HG03139 (cell line): ENCODE data around the gene MITD1.
"Not testable (repeated sequence)": the region's sequence is repeated elsewhere in the genome, so short reads cannot be mapped to it uniquely, and the experiment has no call there.

Experiments
- ATAC-seq: cut with Tn5 transposase; IDR thresholded peaks from one replicate; pipeline ENCODE4 v1.9.1; 2021; ENCODE audit not compliant: unreplicated experiment

MITD1 gene

GRCh38 chr2:99154643-99155536 is 26.0 kb downstream of the MITD1 start, which contains the start of the genes LIPT1 and TSGA10:
Gene LIPT1, plus strand, starts transcription at chr2:99154967. Its CDS starts 6,991 bp downstream, at chr2:99161958.
Gene TSGA10, minus strand, starts transcription at chr2:99154942. Its CDS starts 45,503 bp downstream, at chr2:99109439.
- ATAC-seq, result peak; percentile 96

- ATAC-seq, result no peak
These were observed 26.8 kb downstream of the MITD1 start for GRCh38 chr2:99153921-99154604.

GRCh38 chr2:99152199-99152895 is 28.5 kb downstream of the MITD1 start:
- no peak for ATAC-seq

- no peak for ATAC-seq
These were observed 30.2 kb downstream of the MITD1 start for GRCh38 chr2:99150706-99151105.

GRCh38 chr2:99141110-99142108 is 39.4 kb downstream of the MITD1 start, which contains the start of gene C2orf15:
Gene C2orf15, plus strand, starts transcription at chr2:99141707. Its CDS starts 8,852 bp downstream, at chr2:99150559.
- peak; percentile 89 for ATAC-seq

GRCh38 chr2:99140860-99141109 is 40.1 kb downstream of the MITD1 start:
- peak; percentile 24 for ATAC-seq

- no peak for ATAC-seq
These were observed 40.6 kb downstream of the MITD1 start for GRCh38 chr2:99140056-99140859.

GRCh38 chr2:99139003-99139402 is 41.9 kb downstream of the MITD1 start:
- no peak for ATAC-seq

GRCh38 chr2:99135044-99135556 is 45.8 kb downstream of the MITD1 start:
- not testable (repeated sequence) for ATAC-seq

GRCh38 chr2:99127981-99128380 is 52.9 kb downstream of the MITD1 start:
- no peak for ATAC-seq
